Measurements from ENCODE around the gene CELSR2.

CELSR2 gene

GRCh38 chr1:109259674-109260557 is 10.6 kb downstream of the CELSR2 start:
- no peak overlapping the region for H3K27ac ChIP-seq
- H3K4me3 ChIP-seq (ENCODE audit: low read depth, low read length): no peak overlapping the region
- TF ChIP-seq CTCF (IDR thresholded peaks at IDR 0.05; ENCODE audit: low read depth, low read length, missing control alignments): no peak
- no peaks in the 10 kb centered on the region for H3K36me3 ChIP-seq (replicated peaks)
- DNase-seq: no peak
- in situ Hi-C loops (cut with HindIII; ENCODE audit: low pct_ligation_motif_present, low sequenced_read_pairs): no loop called here
- H3K27me3 ChIP-seq (replicated peaks): no peaks in the 10 kb centered on the region

- no peaks in the 10 kb centered on the region for H3K36me3 ChIP-seq (replicated peaks)
- TF ChIP-seq CTCF (IDR thresholded peaks at IDR 0.05; ENCODE audit: low read depth, low read length, missing control alignments): no peak
- H3K27me3 ChIP-seq (replicated peaks): no peaks in the 10 kb centered on the region
- no peak overlapping the region for H3K27ac ChIP-seq
- DNase-seq: no peak
- H3K4me3 ChIP-seq (ENCODE audit: low read depth, low read length): no peak overlapping the region
- in situ Hi-C loops (cut with HindIII; ENCODE audit: low pct_ligation_motif_present, low sequenced_read_pairs): no loop called here
Observed at GRCh38 chr1:109261006-109261405, 11.7 kb downstream of the CELSR2 start.

GRCh38 chr1:109261578-109261977 is 12.2 kb downstream of the CELSR2 start:
- in situ Hi-C loops (cut with HindIII; ENCODE audit: low pct_ligation_motif_present, low sequenced_read_pairs): no loop called here
- DNase-seq: no peak

GRCh38 chr1:109262231-109263055 is 13.1 kb downstream of the CELSR2 start:
- H3K27ac ChIP-seq: no peak overlapping the region
- no peaks in the 10 kb centered on the region for H3K36me3 ChIP-seq (replicated peaks)
- H3K4me3 ChIP-seq (ENCODE audit: low read depth, low read length): no peak overlapping the region
- H3K27me3 ChIP-seq (replicated peaks): no peaks in the 10 kb centered on the region
- in situ Hi-C loops (cut with HindIII; ENCODE audit: low pct_ligation_motif_present, low sequenced_read_pairs): no loop called here
- TF ChIP-seq CTCF (IDR thresholded peaks at IDR 0.05; ENCODE audit: low read depth, low read length, missing control alignments): no peak
- no peak for DNase-seq

More at GRCh38 chr1:109261578-109261977, 12.2 kb downstream of the CELSR2 start:
- H3K4me3 ChIP-seq (ENCODE audit: low read depth, low read length): no peak overlapping the region
- H3K27me3 ChIP-seq (replicated peaks): no peaks in the 10 kb centered on the region
- no peak overlapping the region for H3K27ac ChIP-seq
- H3K36me3 ChIP-seq (replicated peaks): no peaks in the 10 kb centered on the region
- TF ChIP-seq CTCF (IDR thresholded peaks at IDR 0.05; ENCODE audit: low read depth, low read length, missing control alignments): no peak

- no peak overlapping the region for H3K4me3 ChIP-seq (ENCODE audit: low read depth, low read length)
- no peak for TF ChIP-seq CTCF (IDR thresholded peaks at IDR 0.05; ENCODE audit: low read depth, low read length, missing control alignments)
- no peaks in the 10 kb centered on the region for H3K36me3 ChIP-seq (replicated peaks)
- no peak for DNase-seq
- H3K27me3 ChIP-seq (replicated peaks): no peaks in the 10 kb centered on the region
- H3K27ac ChIP-seq: no peak overlapping the region
- in situ Hi-C loops (cut with HindIII; ENCODE audit: low pct_ligation_motif_present, low sequenced_read_pairs): no loop called here
Observed at GRCh38 chr1:109263234-109263596, 13.9 kb downstream of the CELSR2 start.
